HG02852 (cell line): Measurements from ENCODE around the gene HSP90AB1.

ENCODE experiments used
- ATAC-seq: cut with Tn5 transposase; IDR thresholded peaks from one replicate; pipeline ENCODE4 v1.9.1; 2021; ENCODE audit warnings: mild to moderate bottlenecking, moderate library complexity; ENCODE audit not compliant: unreplicated experiment

The HSP90AB1 gene

GRCh38 chr6:44246663-44247337 lies at the start of gene HSP90AB1:
TSS of gene HSP90AB1 (plus strand) at chr6:44247101. CDS start at chr6:44248630, 1,529 bp downstream.
- ATAC-seq = peak; percentile 63

- ATAC-seq = no peak
Observed at GRCh38 chr6:44198684-44199083, 48.2 kb upstream of the HSP90AB1 start.

- ATAC-seq = no peak
Observed at GRCh38 chr6:44199883-44200282, 47.0 kb upstream of the HSP90AB1 start.

- ATAC-seq = no peak
Observed at GRCh38 chr6:44201200-44201599, 45.7 kb upstream of the HSP90AB1 start.

GRCh38 chr6:44201638-44202303 lies 45.1 kb upstream of the HSP90AB1 start:
- no peak for ATAC-seq

- no peak for ATAC-seq
Observed at GRCh38 chr6:44202332-44202971, 44.4 kb upstream of the HSP90AB1 start.

- no peak for ATAC-seq
Observed at GRCh38 chr6:44202972-44203750, 43.7 kb upstream of the HSP90AB1 start.

GRCh38 chr6:44203955-44204354 lies 42.9 kb upstream of the HSP90AB1 start:
- ATAC-seq = no peak

GRCh38 chr6:44207966-44208365 lies 38.9 kb upstream of the HSP90AB1 start:
- no peak for ATAC-seq

- ATAC-seq = no peak
Observed at GRCh38 chr6:44211284-44211683, 35.6 kb upstream of the HSP90AB1 start.

- no peak for ATAC-seq
Observed at GRCh38 chr6:44214307-44214706, 32.6 kb upstream of the HSP90AB1 start.

- ATAC-seq = no peak
Observed at GRCh38 chr6:44216677-44217331, 30.1 kb upstream of the HSP90AB1 start, which contains the start of gene MYMX. TSS of gene MYMX (plus strand) at chr6:44216926. CDS start at chr6:44217472, 546 bp downstream.

- no peak for ATAC-seq
Observed at GRCh38 chr6:44217332-44218143, 29.4 kb upstream of the HSP90AB1 start.

GRCh38 chr6:44219053-44219814 lies 27.7 kb upstream of the HSP90AB1 start:
- ATAC-seq = peak; percentile 57

- no peak for ATAC-seq
Observed at GRCh38 chr6:44219815-44220784, 26.8 kb upstream of the HSP90AB1 start.

- no peak for ATAC-seq
Observed at GRCh38 chr6:44220913-44221290, 26.0 kb upstream of the HSP90AB1 start.

GRCh38 chr6:44221291-44221960 lies 25.5 kb upstream of the HSP90AB1 start:
- peak; percentile 40 for ATAC-seq
